SIG-M5 (cell line): ENCODE measurements around the gene TBC1D32.
A peak's percentile ranks its signal among the peaks of the same experiment; 100 is the strongest.
"Not testable (repeated sequence)": the region's sequence is repeated elsewhere in the genome, so short reads cannot be mapped to it uniquely, and the experiment has no call there.

Source experiments
- DNase-seq: peaks from one replicate; lab custom pipeline; 2025; lab: John Stamatoyannopoulos, UW

The TBC1D32 gene

GRCh38 chr6:121333196-121333595 lies 1.1 kb downstream of the TBC1D32 start:
- DNase-seq: no peak

- DNase-seq: no peak
Observed at GRCh38 chr6:121330516-121330915, 3.8 kb downstream of the TBC1D32 start.

GRCh38 chr6:121321282-121321681 lies 13.0 kb downstream of the TBC1D32 start:
- no peak for DNase-seq

GRCh38 chr6:121319603-121320002 lies 14.7 kb downstream of the TBC1D32 start:
- DNase-seq: no peak

- DNase-seq: no peak
Observed at GRCh38 chr6:121319112-121319553, 15.1 kb downstream of the TBC1D32 start.

- DNase-seq: no peak
Observed at GRCh38 chr6:121314381-121315112, 19.7 kb downstream of the TBC1D32 start.

- not testable (repeated sequence) for DNase-seq
Observed at GRCh38 chr6:121311814-121312213, 22.5 kb downstream of the TBC1D32 start.

GRCh38 chr6:121310495-121310894 lies 23.8 kb downstream of the TBC1D32 start:
- no peak for DNase-seq

GRCh38 chr6:121309768-121310469 lies 24.4 kb downstream of the TBC1D32 start:
- DNase-seq: no peak

- DNase-seq: no peak
Observed at GRCh38 chr6:121305957-121306607, 28.2 kb downstream of the TBC1D32 start.

- DNase-seq: no peak
Observed at GRCh38 chr6:121302882-121303281, 31.4 kb downstream of the TBC1D32 start.

- DNase-seq: not testable (repeated sequence)
Observed at GRCh38 chr6:121301156-121301555, 33.1 kb downstream of the TBC1D32 start.

- peak; percentile 22 for DNase-seq
Observed at GRCh38 chr6:121297694-121298093, 36.6 kb downstream of the TBC1D32 start.

GRCh38 chr6:121285041-121285440 lies 49.2 kb downstream of the TBC1D32 start:
- no peak for DNase-seq

GRCh38 chr6:121274666-121275295 lies 59.5 kb downstream of the TBC1D32 start:
- no peak for DNase-seq

GRCh38 chr6:121263742-121264141 lies 70.5 kb downstream of the TBC1D32 start:
- DNase-seq: no peak

- no peak for DNase-seq
Observed at GRCh38 chr6:121260651-121261102, 73.6 kb downstream of the TBC1D32 start.

GRCh38 chr6:121247386-121247785 lies 86.9 kb downstream of the TBC1D32 start:
- no peak for DNase-seq

- DNase-seq: no peak
Observed at GRCh38 chr6:121242386-121242785, 91.9 kb downstream of the TBC1D32 start.

GRCh38 chr6:121237859-121238258 lies 96.4 kb downstream of the TBC1D32 start:
- DNase-seq: no peak

GRCh38 chr6:121236984-121237383 lies 97.3 kb downstream of the TBC1D32 start:
- DNase-seq: no peak

GRCh38 chr6:121235386-121235785 lies 98.9 kb downstream of the TBC1D32 start:
- DNase-seq: no peak
